Thyroid gland (tissue), 4 donors: Measurements from ENCODE around the gene FHIT.

Source experiments
- CTCF ChIP-seq, 6 experiments: fragments of 200-600 bp in 3 of 6; fragments of 450-650 bp in 3 of 6; sonication (generic) in 3 of 6; IDR thresholded peaks; one replicate each; pipeline ENCODE4 v1.5.1; 2016 to 2019; ENCODE audit warnings: antibody characterized with exemption in 6 of 6, mild to moderate bottlenecking in 2 of 6, inconsistent platforms in 1 of 6, moderate library complexity in 1 of 6
- POLR2A ChIP-seq, 2 donors: fragments of 450-650 bp; IDR thresholded peaks; one replicate each; pipeline ENCODE4 v1.6.1; 2017; ENCODE audit warnings: antibody characterized with exemption in 2 of 2, mild to moderate bottlenecking in 2 of 2, moderate library complexity in 1 of 2

- TF ChIP-seq CTCF (IDR thresholded peaks at IDR 0.05): no peak
- TF ChIP-seq POLR2A (IDR thresholded peaks at IDR 0.05): no peak
Observed at GRCh38 chr3:60599586-60599985, 651.7 kb downstream of the FHIT start.
